Upper lobe of left lung (tissue), 6 donors: ENCODE data around the gene AXDND1. TPM values are rescaled to one million over a fixed set of nuclear protein-coding genes. Genes with fewer than 3 reads are reported as not detected.

Experiments used
- ATAC-seq, 2 donors: fragments of 200-7000 bp; cut with Tn5 transposase; one replicate each; pipeline ENCODE4 v1.9.1; 2022; ENCODE audit warnings: mild to moderate bottlenecking in 2 of 2, moderate library complexity in 2 of 2; ENCODE audit not compliant: low FRiP score in 2 of 2
- DNase-seq, 2 donors: peaks; one replicate each; pipeline ENCODE4 v3.0.0-alpha.2; 2019 to 2020
- H3K27ac ChIP-seq, 4 donors: fragments of 200-600 bp; sonication (generic); one replicate each; pipeline ENCODE4 v1.5.1; 2016 to 2019
- H3K27me3 ChIP-seq, 4 donors: fragments of 200-600 bp; sonication (generic); one replicate each; pipeline ENCODE4 v1.5.1; 2017 to 2019
- H3K36me3 ChIP-seq, 4 donors: fragments of 200-600 bp; sonication (generic); one replicate each; pipeline ENCODE4 v1.5.1; 2016 to 2019
- H3K4me1 ChIP-seq, 4 donors: fragments of 200-600 bp; sonication (generic); one replicate each; pipeline ENCODE4 v1.5.1; 2018 to 2019
- H3K4me3 ChIP-seq, 4 donors: fragments of 200-600 bp; sonication (generic); one replicate each; pipeline ENCODE4 v1.5.1; 2017 to 2019; ENCODE audit warnings: mild to moderate bottlenecking in 2 of 4, moderate library complexity in 1 of 4
- H3K9me3 ChIP-seq, 4 donors: fragments of 200-600 bp; sonication (generic); one replicate each; pipeline ENCODE4 v1.5.1; 2018 to 2019
- CTCF ChIP-seq, 6 experiments: fragments of 450-650 bp in 4 of 6; fragments of 200-600 bp in 2 of 6; sonication (generic) in 2 of 6; IDR thresholded peaks; one replicate each; pipeline ENCODE4 v1.5.1; 2016 to 2019; ENCODE audit warnings: antibody characterized with exemption in 6 of 6
- EP300 ChIP-seq, 4 donors: sonication (generic); formaldehyde crosslinking; IDR thresholded peaks; one replicate each; pipeline ENCODE4 v1.5.1; 2017; ENCODE audit warnings: antibody characterized with exemption in 4 of 4, control low read depth in 2 of 4
- POLR2A ChIP-seq, 4 donors: fragments of 450-650 bp; IDR thresholded peaks; one replicate each; pipeline ENCODE4 v1.5.1; 2016 to 2017; ENCODE audit warnings: antibody characterized with exemption in 4 of 4, mild to moderate bottlenecking in 2 of 4
- POLR2AphosphoS5 ChIP-seq, 2 donors: sonication (generic); formaldehyde crosslinking; IDR thresholded peaks; one replicate each; pipeline ENCODE4 v1.5.1; 2017; ENCODE audit warnings: antibody characterized with exemption in 2 of 2
- WGBS, 2 donors: methylation state at CpG; one replicate each; pipeline ENCODE4 v1.1.5; 2017 to 2018; 5-methylcytosine and 5-hydroxymethylcytosine counted together
- total RNA-seq, 6 donors: library from RNA; depleted of rRNA in 4 of 6; stranded (reverse); fragments of >200 nt in 4 of 6; gene quantifications; one replicate each; pipeline versions ENCODE4 v1.1.0 to v1.2.1, GENCODE V29; 2016 to 2021
- donor health status: DM: no; HTN: no; CAD: no; lungs with moderate emphysema.
- donor health status: DM: no; HTN: yes; CAD: no; lungs with severe emphysema.

The AXDND1 gene
- total RNA-seq, 6 donors from 2014 or later: 0.44 to 2.9 (median 0.61) TPM; not detected in 3

GRCh38 chr1:179590671-179591070 is 224.9 kb downstream of the AXDND1 start:
- ATAC-seq: no peak
- H3K27ac ChIP-seq: no peak overlapping the region

DNA sequence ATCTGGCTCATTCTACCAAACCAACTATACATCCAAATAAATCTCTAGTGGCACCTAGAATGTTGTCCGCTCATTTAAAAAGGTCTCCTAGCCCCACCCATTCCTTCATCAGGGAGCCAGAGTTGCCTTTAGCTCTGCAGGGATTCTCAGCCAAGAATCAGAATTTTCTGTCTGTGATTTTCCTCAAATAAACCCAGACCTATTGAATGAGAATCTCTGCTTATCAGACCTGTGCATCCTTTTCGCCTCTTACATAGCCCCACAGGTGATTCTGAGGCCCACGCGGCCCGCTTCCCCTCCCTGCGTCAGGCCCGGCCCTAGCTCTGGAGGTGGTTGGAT is 225.5 kb downstream of the AXDND1 start:
- DNase-seq: no peak
- WGBS, 2 donors: 37 to 44% methylated on average over 7 of the region's 7 CpGs
- H3K27ac ChIP-seq: no peak overlapping the region

More at GRCh38 chr1:179590671-179591070, 224.9 kb downstream of the AXDND1 start:
- WGBS, 2 donors: 88 to 92% methylated on average over 11 of the region's 11 CpGs
- Histone ChIP-seq H3K4me3 (no peak overlapping the region), H3K4me1 (peaks cover 0 to 19% (median 12%) of the 10 kb centered on the region in 4 donors), H3K9me3 (no peaks in the 10 kb centered on the region), H3K36me3 (no peaks in the 10 kb centered on the region), H3K27me3 (peaks cover 0 to 14% (median 6%) of the 10 kb centered on the region in 4 donors)
- TF ChIP-seq CTCF (IDR thresholded peaks at IDR 0.05) (no peak), EP300 (IDR thresholded peaks at IDR 0.05) (no peak), POLR2A (IDR thresholded peaks at IDR 0.05) (no peak), POLR2AphosphoS5 (IDR thresholded peaks at IDR 0.05) (no peak)
- DNase-seq: no peak

GRCh38 chr1:179591592-179592580 is 226.1 kb downstream of the AXDND1 start, which contains the start of gene TDRD5:
Gene TDRD5, plus strand, starts transcription at chr1:179591832. Its CDS starts 784 bp downstream, at chr1:179592616.
- Histone ChIP-seq H3K9me3 (no peaks in the 10 kb centered on the region), H3K36me3 (no peaks in the 10 kb centered on the region), H3K27me3 (peaks cover 0 to 9% (median 4%) of the 10 kb centered on the region in 4 donors), H3K4me3 (peak within 1 kb of the TSS in 3 of 4 donors; percentile 15 to 34 (median 28)), H3K27ac (no peak within 1 kb of the TSS), H3K4me1 (peaks cover 0 to 10% (median 7%) of the 10 kb centered on the region in 4 donors)
- DNase-seq (peak; percentile 31 to 83), ATAC-seq (peak; percentile 28 to 34)
- 26 to 45% methylated on average over 19 to 58 of the region's 75 CpGs for WGBS, 2 donors
- TF ChIP-seq POLR2AphosphoS5 (IDR thresholded peaks at IDR 0.05) (no peak), CTCF (IDR thresholded peaks at IDR 0.05) (peak in 2 of 6 experiments; percentile 8), EP300 (IDR thresholded peaks at IDR 0.05) (no peak), POLR2A (IDR thresholded peaks at IDR 0.05) (no peak)

More for the DNA sequence above, 225.5 kb downstream of the AXDND1 start:
- Histone ChIP-seq H3K4me1 (peaks cover 0 to 14% (median 10%) of the 10 kb centered on the region in 4 donors), H3K9me3 (no peaks in the 10 kb centered on the region), H3K4me3 (peak overlapping the region in 3 of 4 donors; percentile 15 to 34 (median 28)), H3K36me3 (no peaks in the 10 kb centered on the region), H3K27me3 (peaks cover 0 to 11% (median 5%) of the 10 kb centered on the region in 4 donors)
- TF ChIP-seq EP300 (IDR thresholded peaks at IDR 0.05): no peak
- TF ChIP-seq CTCF (IDR thresholded peaks at IDR 0.05): no peak
- no peak for TF ChIP-seq POLR2A (IDR thresholded peaks at IDR 0.05)
- TF ChIP-seq POLR2AphosphoS5 (IDR thresholded peaks at IDR 0.05): no peak
- ATAC-seq: no peak

- Histone ChIP-seq H3K36me3 (no peaks in the 10 kb centered on the region), H3K9me3 (no peaks in the 10 kb centered on the region), H3K27me3 (no peaks in the 10 kb centered on the region), H3K27ac (no peak overlapping the region), H3K4me3 (no peak overlapping the region), H3K4me1 (no peaks in the 10 kb centered on the region)
- ATAC-seq (no peak), DNase-seq (no peak)
- TF ChIP-seq EP300 (IDR thresholded peaks at IDR 0.05) (no peak), POLR2A (IDR thresholded peaks at IDR 0.05) (no peak), CTCF (IDR thresholded peaks at IDR 0.05) (no peak), POLR2AphosphoS5 (IDR thresholded peaks at IDR 0.05) (no peak)
- WGBS, 2 donors: 46 to 57% methylated on average over 1 of the region's 1 CpG
Measured at GRCh38 chr1:179598631-179599030, 232.9 kb downstream of the AXDND1 start.
